SH-SY5Y (cell line): ENCODE data around the gene CIAO1.

ENCODE experiments used
- GATA2 ChIP-seq: IDR thresholded peaks from 2 replicates; pipeline ENCODE4 v1.6.1; 2011; ENCODE audit warnings: mild to moderate bottlenecking, low read depth, low read length
- GATA3 ChIP-seq: IDR thresholded peaks from 2 replicates; pipeline ENCODE4 v1.6.1; 2011; ENCODE audit warnings: low read depth, mild to moderate bottlenecking, low read length, moderate library complexity

GRCh38 chr2:96287273-96287856 lies 21.3 kb downstream of the CIAO1 start:
- TF ChIP-seq GATA3 (no peak), GATA2 (no peak)
